Hepatic stellate cell (primary cell): ENCODE data around the gene ROPN1.
A peak's percentile ranks its signal among the peaks of the same experiment; 100 is the strongest.
"Not testable (repeated sequence)": the region's sequence is repeated elsewhere in the genome, so short reads cannot be mapped to it uniquely, and the experiment has no call there.

Experiments used
- DNase-seq: peaks from one replicate; pipeline ENCODE4 v3.0.0; 2011; ENCODE audit warnings: low spot score

Gene ROPN1

DNA sequence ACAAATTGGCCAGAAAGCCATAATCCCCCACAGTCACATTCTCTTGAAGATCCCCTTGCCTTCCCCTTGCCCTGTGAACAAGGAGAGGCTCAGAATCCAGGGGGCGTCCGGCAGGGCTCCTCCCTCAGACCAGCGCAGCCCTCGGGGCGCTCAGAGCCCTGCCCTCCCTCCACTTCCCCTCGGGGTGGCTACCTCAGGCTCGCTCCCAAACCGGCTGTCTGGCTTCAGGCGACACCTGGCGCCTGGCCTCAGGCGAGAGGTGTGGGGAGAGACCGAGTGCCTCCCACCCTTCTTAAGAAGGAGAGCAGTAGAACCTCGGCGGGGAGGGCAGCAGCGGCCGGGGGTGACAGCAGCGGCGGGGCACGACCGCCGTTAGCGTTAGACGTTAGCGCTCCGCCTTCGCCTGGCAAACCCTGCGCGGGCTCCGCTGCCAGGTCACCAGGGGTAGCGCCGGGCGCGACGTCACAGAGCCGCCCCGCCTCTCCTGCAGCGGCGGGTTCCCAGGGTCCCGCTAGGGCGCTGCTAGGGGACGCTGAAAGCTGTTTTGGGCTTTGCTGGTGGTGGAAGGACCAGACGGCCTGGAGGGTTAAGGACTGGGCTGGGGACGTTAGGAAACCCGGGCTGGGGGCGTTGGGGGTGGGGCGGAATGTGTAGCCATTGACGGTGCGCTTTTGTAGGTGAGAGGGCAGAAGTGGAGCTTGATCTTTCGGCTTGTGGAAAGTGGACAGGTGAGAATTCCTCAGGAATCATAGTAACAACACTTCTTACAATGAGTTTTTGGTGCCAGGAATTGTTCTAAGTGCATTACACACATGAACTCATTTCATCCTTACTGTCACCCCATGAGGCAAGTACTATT lies at the start of gene ROPN1:
ROPN1 (minus strand) TSS at position 395 of the 859 bp plus-strand sequence. CDS start 11,643 bp downstream, outside the sequence.
- not testable (repeated sequence) for DNase-seq

DNA sequence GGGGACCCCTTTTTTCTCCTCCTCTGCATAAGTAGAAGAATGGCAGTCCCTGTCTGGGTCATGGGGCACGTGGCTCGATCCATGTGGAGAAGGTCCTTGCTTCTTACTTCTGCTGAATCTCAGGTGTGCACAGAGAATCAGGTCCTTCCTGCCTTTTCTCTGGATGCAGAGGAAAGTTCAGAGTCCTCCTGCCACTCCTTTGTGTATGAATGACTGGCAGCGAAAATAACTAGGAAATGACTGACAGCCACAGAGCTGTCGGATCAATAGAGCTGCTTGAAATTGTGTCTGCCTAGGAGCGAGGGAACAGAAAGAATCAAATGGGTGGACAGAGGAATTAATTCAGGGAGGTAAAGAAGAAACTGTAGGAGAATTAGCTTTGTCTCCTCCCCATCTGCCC lies 49.6 kb upstream of the ROPN1 start:
- DNase-seq: no peak

DNA sequence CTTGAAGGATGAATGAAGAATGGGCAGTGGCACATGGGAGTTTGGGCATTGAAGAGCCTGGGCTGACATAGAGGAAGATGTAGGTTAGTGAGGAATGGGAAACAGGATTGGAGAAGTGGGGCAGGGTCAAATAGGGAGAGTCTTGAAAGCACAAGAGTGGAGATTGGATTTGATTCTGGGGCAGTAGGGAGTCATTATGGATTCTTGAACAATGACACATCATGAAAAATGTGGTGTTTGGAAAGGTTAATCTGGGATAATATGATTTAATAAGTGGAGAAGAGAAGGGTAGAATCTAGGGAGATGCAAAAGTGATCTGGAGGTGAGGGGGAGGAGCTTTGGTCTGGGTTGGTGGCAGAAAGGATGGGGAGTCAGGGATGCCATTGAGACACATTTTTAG lies 45.4 kb upstream of the ROPN1 start:
- DNase-seq: no peak

DNA sequence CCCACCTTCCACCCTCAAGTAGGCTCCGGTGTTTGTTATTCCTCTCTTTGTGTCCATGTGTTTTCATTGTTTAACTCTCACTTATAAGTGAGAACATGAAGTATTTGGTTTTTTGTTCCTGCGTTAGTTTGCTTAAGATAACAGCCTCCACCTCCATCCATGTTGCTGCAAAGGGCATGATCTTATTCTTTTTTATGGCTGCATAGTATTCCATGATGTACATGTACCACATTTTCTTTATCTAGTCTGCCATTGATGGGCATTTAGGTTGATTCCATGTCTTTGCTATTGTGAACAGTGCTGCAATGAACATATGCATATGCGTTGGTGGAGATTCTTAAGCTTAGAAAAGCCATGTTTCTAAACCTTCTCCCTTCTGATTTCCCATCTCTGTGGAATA lies 44.3 kb upstream of the ROPN1 start:
- DNase-seq: not testable (repeated sequence)

DNA sequence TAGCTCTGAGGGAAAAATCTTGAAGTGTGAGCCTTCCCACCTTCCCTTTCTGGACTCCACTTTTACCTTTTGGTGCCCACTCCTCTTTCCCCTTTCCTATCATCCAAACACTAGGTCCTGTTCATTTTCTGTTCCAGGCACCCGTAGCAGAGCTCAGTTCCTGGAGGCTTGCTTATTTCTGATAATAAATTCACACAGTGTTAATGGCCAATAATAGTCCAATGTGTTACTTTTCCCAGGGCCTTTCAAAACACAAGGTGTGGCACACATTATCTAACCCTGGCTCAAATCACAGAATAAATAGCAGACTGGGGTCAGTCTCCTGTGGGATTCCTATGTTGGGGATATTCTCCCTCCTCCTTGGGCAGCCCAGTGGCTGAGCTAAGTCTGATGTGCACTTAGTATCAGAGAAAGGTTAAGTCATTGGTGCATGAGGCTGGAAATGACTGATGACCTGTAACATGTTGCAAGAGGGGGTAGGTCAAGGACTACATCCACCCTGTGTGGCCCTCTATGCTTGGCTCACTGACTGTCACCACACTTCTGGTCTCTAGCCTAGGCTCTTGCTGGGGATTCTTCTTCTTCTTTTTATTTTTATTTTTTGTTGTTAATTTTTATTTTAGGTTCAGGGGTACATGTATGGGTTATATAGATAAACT lies 43.7 kb upstream of the ROPN1 start:
- DNase-seq: no peak

DNA sequence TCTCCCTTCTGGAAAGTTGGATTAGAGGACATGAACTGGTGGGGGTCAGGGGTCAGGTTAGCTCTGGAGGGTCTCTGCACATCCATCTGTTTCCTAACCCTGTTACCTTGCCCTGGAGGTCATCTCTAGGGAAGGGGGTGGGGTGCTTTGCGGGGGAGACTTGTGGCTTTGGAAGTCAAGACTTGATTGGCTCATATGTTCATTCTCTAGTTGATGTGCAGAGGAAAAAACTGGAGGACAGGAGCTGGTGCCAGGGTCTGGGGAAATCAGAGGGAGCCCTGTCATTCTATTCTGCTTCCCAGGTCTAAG lies 42.9 kb upstream of the ROPN1 start:
- no peak for DNase-seq

DNA sequence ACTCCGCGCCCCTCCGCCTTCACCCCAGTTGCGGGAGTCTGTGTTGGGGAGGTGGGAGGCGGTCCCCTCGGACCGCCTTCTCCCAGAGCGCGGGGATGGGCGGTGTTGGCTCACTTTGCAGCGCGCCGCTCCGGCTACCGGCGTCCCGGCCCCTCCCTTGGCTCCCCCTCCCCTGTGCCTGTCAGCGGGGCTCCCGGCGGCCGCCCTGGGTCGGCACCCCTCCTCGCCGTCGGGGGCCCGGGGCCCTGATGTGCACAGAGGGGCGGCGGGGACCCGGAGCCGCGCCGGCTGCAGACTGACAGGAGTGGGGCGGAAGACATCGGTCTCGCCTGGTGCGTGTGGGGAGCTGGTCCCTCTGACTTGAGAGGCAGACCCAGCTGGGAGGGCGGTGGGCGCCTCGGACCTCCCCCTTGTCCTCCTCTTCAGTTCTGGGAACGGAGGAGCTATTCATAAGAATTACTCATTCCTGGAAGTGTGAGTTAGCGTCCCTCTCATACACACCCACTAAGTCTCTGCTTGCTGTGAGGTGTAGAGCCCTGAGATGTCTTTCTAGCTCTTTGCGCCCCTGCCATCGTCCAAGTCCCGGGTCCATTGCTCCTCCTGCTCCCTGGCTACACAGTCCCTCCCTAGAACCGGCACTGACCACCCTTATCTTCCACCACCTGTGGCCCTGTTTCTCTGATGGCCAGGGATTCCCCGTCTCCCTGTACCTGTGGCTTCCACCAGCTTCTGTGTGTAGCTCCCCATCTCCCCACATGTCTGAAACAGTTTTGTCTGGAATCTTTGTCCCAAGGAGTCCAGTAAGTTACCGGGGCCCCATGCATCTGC lies 42.3 kb upstream of the ROPN1 start:
- DNase-seq: peak; percentile 8

DNA sequence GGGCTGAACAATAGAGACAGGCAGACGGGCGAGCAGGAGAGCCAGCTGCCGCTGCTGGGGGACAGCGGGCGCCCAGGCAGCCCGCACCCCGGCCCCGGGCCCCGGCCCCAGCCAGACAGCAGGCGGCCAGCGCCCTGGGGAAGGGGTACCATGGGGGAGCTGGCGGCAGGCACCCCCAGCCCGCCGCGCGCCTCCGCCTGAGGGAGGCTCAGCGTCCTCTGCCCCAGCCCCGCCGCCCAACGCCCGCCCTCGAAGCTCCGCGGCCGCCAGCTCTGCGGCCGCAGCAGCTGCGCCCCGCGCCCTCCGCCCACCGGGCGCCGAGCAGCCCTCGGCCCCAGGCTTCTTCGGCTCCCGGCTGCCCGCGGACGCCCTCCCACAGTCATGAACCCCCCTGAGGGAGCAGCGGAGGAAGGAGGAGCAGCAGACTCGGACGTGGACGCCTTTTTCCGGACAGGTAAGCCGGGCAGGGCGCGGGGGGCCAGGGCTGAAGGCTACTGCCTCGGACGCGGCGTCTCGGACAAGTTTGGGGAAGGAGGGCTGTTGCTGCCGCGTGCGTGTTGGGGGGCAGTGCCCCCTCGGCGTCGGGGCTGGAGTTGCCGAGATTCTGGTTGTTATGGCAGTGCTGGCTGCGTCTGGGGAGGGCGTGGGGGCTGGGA lies 41.6 kb upstream of the ROPN1 start, which contains the start of gene KALRN:
KALRN (plus strand) TSS at position 10 of the 656 bp plus-strand sequence.
- DNase-seq: peak; percentile 8

DNA sequence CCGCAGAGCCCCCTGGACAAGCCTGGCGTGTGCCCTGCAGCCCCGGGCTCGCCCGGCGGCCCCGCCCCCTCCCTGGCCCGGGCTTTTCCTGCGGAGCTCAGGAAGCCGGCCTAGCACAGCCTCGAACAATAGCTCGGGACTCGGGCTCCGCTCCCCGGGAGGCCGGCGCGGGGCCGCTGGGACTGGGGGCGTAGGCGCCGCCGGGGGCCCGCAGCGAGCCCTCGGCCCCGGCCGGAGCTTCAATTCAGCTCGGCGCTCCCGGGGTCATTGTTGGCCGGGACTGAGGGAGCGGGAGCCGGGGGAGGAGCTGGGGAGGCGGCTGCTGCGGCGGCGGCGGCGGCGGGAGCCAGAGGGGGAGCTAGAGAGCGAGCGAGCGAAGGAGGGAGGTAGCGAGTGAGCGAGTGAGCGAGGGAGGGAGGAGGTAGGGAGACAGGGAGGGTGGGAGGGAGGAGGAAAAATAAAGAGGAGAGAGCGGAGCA lies 41.0 kb upstream of the ROPN1 start:
- peak; percentile 90 for DNase-seq

DNA sequence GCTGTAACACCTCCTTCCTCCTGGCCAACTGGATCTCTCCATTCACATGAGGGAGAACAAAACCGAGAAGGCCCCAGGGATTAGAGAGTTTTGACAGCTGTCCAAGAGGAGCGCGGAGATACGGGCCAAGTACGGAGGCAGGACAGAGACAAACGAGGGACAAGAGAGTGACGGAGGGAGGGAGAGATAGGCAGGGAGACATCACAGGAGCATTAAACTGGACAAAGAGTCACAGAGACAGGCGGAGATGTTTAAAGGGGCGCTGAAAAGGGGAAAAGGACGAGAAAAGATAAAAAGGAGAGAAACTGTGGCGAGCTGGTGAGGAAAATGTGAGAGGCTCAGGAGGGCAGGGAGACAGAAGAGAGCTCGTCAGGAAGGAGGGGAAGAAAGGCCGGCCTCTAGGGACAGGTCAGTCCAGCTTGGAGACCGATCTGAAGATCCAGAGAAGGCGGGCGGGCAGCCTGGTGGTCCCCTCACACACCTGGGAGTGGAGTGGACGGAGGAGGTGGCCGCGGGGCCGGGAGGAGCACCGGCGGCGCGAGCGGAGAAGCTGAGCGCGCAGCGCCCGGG lies 40.5 kb upstream of the ROPN1 start:
- peak; percentile 17 for DNase-seq

DNA sequence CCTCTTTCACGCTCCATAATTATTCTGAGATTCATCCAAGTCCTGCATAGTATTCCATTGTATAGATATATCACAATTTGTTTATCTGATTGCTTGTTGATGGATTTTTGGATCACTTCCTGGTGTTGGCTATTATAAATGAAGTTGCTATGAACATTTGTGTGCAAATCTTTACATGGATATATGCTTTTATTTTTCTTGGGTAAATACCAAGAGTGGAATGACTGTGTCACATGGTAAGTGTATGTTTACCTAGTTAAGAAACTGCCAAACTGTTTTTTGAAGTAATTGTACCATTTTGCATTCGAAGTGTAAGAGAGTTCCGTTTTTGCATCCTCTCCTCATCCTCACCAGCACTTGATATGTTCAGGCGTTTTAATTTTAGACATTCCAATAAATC lies 34.6 kb upstream of the ROPN1 start:
- no peak for DNase-seq

DNA sequence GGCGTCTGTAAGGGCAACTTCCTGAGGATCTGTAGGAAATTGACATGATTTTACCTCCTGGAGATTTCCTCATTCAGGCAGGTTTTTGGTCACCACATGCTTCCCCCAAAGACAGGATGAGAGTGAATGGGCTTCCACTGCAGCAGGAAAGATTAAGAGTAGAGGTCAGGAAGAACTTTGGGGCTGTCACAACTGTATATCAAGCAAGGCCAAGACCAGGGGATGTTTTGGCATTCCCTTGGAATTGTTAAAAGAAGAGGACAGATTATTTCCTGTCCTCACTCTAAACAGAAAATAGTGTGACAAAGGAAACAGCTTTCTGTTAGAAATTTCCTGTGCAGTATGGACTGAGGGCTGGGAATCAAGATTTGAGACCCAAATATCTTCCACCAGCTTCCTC lies 31.6 kb upstream of the ROPN1 start:
- not testable (repeated sequence) for DNase-seq

DNA sequence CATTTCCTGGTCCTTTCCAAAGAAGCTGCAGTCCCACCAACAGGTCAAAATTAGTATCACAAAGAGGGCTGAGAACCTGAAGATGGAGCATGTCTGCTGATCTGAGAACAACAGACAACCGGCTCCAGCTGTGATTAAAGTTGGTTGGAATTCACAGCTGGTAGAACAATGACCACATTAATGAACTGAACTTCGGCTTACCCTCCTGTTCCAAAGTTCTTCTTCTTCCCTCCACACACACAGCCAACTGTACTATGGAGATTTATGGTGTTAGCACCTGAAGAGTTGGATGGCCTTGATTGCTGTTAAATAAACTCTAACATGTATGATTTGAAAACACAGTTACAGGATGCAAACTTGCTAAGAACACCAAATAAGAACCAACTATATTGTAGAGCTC lies 27.4 kb upstream of the ROPN1 start:
- no peak for DNase-seq

DNA sequence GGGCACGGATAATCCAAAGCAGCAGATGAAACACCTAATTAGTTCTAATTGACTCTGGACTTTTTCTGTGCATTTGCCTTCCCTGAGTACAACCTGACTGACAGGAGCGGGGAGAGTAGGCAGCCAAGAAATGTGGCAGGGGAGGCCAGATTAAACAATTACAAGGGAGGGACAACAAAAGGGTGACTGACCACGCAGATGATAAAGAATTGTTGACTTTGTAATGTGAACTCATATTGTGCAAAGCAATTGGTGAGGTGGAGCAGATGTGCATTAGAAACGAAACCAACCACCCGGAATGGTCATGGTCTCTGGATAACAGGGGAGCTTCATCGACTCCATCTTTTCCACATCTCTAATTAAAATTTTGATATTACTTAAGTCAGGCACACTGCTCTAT lies 25.6 kb upstream of the ROPN1 start:
- not testable (repeated sequence) for DNase-seq

DNA sequence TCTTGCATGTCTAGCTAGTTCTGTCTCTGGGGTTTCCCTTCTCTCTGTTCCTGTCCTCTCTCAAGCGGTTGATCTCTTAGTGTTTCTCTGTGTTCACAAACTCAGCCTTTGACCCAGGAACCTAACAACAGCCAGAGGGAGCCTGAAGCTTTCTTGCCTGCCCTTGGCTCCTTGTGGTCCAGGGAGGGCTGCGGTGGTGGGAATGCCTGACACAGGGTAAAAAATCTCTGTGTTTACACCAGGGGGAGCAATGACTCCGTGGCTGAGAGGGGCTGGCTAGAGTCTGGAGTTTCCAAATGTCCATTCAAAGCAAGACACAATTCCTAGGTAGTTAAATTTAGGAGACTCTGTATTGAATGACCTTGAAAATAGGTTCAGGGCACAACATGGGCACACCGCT lies 24.6 kb upstream of the ROPN1 start:
- DNase-seq: not testable (repeated sequence)

DNA sequence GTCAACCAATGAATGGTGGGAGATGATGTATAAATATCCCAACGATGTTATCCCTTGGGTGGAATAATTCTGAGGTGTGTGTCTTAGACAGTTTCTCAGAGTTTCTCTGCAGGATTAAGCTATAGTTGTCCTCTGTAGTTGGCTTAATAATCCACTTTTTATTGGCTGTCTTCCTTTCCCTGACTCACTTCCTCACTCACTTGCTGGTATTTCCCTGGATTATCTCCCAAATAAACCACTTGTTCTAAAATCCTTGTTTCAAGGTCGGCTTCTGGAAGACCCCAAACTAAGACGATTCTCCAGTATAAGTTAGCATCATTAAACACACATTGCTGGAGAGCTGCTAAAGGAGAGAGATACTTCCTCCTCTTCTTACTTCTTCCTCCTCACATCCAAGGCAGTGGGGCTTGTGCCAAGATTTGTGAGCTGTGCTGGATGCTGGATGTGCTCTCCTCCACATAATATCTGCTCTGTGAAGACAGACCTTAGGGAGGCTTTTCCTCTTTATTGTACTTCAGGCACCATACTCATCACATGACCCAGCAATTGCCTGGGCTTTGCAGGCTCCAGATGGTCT lies 22.5 kb upstream of the ROPN1 start:
- no peak for DNase-seq

DNA sequence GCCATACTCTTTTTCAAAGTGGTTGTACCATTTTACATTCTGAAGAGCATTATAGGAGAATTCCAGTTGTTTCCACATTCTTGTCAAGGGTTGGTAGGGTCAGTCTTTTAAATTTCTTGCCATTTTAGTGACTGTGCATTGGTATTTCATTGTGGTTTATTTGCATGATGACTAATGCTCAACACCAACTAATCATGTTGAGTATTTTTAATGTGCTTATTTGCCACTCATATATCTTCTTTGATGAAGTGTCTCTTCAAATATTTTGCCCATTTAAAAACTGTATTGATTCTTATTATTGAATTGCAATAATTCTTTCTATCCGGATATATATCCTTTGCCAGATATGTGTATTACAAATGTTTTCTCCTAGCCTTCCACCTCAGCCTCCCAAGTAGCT lies 16.4 kb upstream of the ROPN1 start:
- DNase-seq: not testable (repeated sequence)

DNA sequence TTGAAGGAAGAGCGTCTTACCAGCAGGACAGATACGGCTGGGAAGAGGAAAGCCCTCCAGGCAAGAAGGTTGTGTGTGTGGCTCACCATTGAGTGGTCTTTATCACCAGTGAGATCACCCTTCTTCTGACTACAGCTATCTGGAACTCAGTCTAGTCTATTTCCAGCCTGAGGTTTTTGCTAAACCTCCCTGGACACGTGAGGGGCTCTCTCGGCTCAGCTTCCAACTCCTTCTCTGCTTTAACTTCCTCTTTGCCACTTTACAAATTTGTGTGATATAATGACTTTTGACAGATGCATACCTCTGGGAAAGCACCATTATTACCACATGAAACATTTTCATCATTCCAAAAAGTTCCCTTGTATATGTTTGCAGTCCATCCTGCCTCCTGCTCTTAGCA lies 15.3 kb upstream of the ROPN1 start:
- no peak for DNase-seq

DNA sequence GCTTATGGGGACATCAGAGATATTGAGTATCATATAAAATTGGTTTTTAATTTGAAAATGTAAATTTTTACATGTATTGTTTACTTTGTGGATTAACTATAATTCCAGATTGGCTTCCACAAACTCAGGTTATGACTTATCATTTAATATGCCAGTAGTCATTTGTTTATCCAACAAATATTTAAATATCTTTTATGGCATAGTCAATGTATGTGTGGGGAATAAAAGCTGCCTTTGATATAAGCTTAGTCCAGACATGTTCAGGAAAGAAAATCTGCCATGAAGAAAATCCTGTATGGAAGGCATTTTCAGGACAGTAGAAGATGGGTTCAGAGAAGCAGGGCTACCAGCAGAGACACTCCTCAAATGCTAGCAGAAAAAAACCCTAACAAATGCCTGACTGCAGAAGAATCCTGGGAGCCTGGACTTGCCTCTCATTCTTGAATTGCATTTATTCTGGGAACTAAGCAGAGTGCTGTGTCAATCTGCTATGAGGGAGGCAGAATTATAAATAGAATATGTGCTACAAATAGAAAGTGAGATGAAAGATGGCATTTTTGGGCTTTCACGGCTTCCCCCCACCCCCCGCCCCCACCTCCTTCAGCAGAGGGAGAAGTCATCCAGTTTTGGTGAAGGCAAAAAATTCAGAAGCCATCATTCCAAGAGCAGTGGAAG lies 10.6 kb upstream of the ROPN1 start:
- DNase-seq: not testable (repeated sequence)

DNA sequence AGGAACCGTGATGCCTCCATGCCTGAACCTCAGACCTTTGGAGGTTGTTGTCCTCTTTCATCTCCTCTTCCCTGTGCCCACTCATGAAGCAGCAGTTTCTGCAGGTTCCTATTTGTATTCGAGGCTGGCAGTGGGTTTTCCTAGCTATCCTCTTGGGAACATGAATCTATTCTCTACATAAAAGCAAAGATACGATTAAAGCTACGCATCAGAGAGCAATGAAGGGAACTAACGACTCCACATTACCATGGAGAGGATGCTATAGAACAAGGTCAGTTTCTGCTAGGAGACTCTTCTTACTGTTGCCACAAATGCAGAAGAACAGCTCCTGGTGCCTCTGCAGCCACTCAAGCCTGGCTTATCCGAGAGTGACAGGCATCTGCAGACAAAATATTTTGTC lies 9.4 kb upstream of the ROPN1 start:
- not testable (repeated sequence) for DNase-seq

DNA sequence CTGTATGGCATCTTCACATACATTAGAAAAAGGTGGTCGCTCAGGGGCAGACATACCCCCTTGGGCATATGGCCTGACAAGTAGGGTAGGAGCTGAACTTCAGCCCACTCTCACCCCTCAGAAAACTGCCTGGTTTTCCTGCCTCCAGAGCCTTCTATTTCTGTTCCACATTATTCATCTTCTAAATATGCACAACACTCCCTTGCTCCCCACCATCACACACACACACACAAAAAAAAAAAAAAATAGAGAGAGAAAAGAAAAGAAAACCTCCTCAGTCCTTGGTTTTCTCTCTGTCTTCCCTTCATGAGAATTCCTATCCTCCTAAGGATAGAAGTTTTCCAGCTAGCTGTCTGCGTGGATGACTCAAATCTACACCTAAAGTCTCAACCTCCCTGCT lies 5.6 kb upstream of the ROPN1 start:
- peak; percentile 9 for DNase-seq
